ENCODE results near the gene CERS3.

- TF ChIP-seq ARNTL (CRISPR knock-in tag; IDR thresholded peaks at IDR 0.05; ENCODE audit: borderline replicate concordance, low read depth) (no peak), ZC3H10 (CRISPR knock-in tag; IDR thresholded peaks at IDR 0.05) (no peak), SNAI2 (CRISPR knock-in tag; IDR thresholded peaks at IDR 0.05) (no peak), ZNF565 (CRISPR knock-in tag; conservative IDR thresholded peaks at IDR 0.05; ENCODE audit: low read depth) (no peak), ZFP30 (CRISPR knock-in tag; IDR thresholded peaks at IDR 0.05) (no peak), TCF4 (CRISPR knock-in tag; IDR thresholded peaks at IDR 0.05; ENCODE audit: borderline replicate concordance) (no peak), GLIS3 (CRISPR knock-in tag; IDR thresholded peaks at IDR 0.05) (no peak), OSR1 (CRISPR knock-in tag; IDR thresholded peaks at IDR 0.05) (no peak), ZNF70 (CRISPR knock-in tag; IDR thresholded peaks at IDR 0.05) (no peak), RARB (CRISPR knock-in tag; IDR thresholded peaks at IDR 0.05) (no peak), CSDC2 (CRISPR knock-in tag; IDR thresholded peaks at IDR 0.05) (no peak), CREB5 (CRISPR knock-in tag; IDR thresholded peaks at IDR 0.05; ENCODE audit: low read depth) (no peak)
- TF ChIP-seq, protein P1, sequence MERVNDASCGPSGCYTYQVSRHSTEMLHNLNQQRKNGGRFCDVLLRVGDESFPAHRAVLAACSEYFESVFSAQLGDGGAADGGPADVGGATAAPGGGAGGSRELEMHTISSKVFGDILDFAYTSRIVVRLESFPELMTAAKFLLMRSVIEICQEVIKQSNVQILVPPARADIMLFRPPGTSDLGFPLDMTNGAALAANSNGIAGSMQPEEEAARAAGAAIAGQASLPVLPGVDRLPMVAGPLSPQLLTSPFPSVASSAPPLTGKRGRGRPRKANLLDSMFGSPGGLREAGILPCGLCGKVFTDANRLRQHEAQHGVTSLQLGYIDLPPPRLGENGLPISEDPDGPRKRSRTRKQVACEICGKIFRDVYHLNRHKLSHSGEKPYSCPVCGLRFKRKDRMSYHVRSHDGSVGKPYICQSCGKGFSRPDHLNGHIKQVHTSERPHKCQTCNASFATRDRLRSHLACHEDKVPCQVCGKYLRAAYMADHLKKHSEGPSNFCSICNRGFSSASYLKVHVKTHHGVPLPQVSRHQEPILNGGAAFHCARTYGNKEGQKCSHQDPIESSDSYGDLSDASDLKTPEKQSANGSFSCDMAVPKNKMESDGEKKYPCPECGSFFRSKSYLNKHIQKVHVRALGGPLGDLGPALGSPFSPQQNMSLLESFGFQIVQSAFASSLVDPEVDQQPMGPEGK (CRISPR knock-in tag; IDR thresholded peaks at IDR 0.05; ENCODE audit: borderline replicate concordance) = no peak
- TF ChIP-seq, protein P2, sequence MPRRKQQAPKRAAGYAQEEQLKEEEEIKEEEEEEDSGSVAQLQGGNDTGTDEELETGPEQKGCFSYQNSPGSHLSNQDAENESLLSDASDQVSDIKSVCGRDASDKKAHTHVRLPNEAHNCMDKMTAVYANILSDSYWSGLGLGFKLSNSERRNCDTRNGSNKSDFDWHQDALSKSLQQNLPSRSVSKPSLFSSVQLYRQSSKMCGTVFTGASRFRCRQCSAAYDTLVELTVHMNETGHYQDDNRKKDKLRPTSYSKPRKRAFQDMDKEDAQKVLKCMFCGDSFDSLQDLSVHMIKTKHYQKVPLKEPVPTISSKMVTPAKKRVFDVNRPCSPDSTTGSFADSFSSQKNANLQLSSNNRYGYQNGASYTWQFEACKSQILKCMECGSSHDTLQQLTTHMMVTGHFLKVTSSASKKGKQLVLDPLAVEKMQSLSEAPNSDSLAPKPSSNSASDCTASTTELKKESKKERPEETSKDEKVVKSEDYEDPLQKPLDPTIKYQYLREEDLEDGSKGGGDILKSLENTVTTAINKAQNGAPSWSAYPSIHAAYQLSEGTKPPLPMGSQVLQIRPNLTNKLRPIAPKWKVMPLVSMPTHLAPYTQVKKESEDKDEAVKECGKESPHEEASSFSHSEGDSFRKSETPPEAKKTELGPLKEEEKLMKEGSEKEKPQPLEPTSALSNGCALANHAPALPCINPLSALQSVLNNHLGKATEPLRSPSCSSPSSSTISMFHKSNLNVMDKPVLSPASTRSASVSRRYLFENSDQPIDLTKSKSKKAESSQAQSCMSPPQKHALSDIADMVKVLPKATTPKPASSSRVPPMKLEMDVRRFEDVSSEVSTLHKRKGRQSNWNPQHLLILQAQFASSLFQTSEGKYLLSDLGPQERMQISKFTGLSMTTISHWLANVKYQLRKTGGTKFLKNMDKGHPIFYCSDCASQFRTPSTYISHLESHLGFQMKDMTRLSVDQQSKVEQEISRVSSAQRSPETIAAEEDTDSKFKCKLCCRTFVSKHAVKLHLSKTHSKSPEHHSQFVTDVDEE (CRISPR knock-in tag; IDR thresholded peaks at IDR 0.05) = no peak
Measured at GRCh38 chr15:100434038-100434437, 94.7 kb downstream of the CERS3 start.
